Measurements from ENCODE around the gene HECW1. TPM values are rescaled to one million over a fixed set of nuclear protein-coding genes. Genes with fewer than 3 reads are reported as not detected.
"Not testable (repeated sequence)": the region's sequence is repeated elsewhere in the genome, so short reads cannot be mapped to it uniquely, and the experiment has no call there.

HECW1 gene
- total RNA-seq, 1 experiment from 2014 or later = 0.77 TPM

DNA sequence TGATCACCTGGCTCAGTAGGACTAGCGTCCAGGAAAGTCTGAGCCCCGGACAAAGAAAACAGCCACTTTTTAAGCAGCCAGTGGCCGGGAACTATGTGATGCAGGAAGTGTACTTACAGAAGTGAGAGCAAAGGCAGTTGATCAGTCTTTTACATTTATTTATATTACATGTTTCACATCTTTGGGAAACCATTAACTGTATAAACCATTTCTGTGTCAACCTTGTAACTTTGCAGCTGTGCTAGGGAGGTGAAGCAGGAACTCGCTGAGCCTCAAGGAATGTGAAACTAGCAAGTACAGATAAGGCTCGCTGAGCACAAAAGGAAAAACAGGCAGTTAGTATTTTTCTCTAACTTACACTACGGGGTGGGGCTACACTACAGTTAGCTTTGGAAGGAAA lies 39.9 kb upstream of the HECW1 start:
- no peak for ATAC-seq
- no peak overlapping the region for H3K4me3 ChIP-seq (ENCODE audit: low read depth in 2 of 2, low read length in 2 of 2)
- H3K9me3 ChIP-seq (ENCODE audit: control insufficient read depth, insufficient read depth, low read depth, low read length) = no peaks in the 10 kb centered on the region
- no peaks in the 10 kb centered on the region; the same call in 1 of the 2 replicates for H3K27me3 ChIP-seq (ENCODE audit: control insufficient read depth, insufficient read depth, low read length)
- TF ChIP-seq, protein P1, sequence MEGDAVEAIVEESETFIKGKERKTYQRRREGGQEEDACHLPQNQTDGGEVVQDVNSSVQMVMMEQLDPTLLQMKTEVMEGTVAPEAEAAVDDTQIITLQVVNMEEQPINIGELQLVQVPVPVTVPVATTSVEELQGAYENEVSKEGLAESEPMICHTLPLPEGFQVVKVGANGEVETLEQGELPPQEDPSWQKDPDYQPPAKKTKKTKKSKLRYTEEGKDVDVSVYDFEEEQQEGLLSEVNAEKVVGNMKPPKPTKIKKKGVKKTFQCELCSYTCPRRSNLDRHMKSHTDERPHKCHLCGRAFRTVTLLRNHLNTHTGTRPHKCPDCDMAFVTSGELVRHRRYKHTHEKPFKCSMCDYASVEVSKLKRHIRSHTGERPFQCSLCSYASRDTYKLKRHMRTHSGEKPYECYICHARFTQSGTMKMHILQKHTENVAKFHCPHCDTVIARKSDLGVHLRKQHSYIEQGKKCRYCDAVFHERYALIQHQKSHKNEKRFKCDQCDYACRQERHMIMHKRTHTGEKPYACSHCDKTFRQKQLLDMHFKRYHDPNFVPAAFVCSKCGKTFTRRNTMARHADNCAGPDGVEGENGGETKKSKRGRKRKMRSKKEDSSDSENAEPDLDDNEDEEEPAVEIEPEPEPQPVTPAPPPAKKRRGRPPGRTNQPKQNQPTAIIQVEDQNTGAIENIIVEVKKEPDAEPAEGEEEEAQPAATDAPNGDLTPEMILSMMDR (IDR thresholded peaks at IDR 0.05) = no peak
- TF ChIP-seq, protein P2, sequence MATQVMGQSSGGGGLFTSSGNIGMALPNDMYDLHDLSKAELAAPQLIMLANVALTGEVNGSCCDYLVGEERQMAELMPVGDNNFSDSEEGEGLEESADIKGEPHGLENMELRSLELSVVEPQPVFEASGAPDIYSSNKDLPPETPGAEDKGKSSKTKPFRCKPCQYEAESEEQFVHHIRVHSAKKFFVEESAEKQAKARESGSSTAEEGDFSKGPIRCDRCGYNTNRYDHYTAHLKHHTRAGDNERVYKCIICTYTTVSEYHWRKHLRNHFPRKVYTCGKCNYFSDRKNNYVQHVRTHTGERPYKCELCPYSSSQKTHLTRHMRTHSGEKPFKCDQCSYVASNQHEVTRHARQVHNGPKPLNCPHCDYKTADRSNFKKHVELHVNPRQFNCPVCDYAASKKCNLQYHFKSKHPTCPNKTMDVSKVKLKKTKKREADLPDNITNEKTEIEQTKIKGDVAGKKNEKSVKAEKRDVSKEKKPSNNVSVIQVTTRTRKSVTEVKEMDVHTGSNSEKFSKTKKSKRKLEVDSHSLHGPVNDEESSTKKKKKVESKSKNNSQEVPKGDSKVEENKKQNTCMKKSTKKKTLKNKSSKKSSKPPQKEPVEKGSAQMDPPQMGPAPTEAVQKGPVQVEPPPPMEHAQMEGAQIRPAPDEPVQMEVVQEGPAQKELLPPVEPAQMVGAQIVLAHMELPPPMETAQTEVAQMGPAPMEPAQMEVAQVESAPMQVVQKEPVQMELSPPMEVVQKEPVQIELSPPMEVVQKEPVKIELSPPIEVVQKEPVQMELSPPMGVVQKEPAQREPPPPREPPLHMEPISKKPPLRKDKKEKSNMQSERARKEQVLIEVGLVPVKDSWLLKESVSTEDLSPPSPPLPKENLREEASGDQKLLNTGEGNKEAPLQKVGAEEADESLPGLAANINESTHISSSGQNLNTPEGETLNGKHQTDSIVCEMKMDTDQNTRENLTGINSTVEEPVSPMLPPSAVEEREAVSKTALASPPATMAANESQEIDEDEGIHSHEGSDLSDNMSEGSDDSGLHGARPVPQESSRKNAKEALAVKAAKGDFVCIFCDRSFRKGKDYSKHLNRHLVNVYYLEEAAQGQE (IDR thresholded peaks at IDR 0.05; ENCODE audit: insufficient read depth in 1 of 2, low read depth in 2 of 2, low read length in 1 of 2) = no peak
- TF ChIP-seq POLR2AphosphoS5 (IDR thresholded peaks at IDR 0.05; ENCODE audit: low read depth, low read length) (no peak), TCF7L2 (IDR thresholded peaks at IDR 0.05; ENCODE audit: low read depth, low read length) (no peak)
- POLR2A ChIA-PET = no interaction called here
- no peak for DNase-seq (ENCODE audit: low read depth, low spot score)
- no peaks in the 10 kb centered on the region for H3K4me1 ChIP-seq (ENCODE audit: control insufficient read depth, insufficient read depth, low read length)
- intact Hi-C loops (cut with micrococcal nuclease; ENCODE audit: unreplicated experiment) = no loop called here
- BruUV-seq (replicated peaks) = no TSS peak
- no peaks in the 10 kb centered on the region for H3K36me3 ChIP-seq (ENCODE audit: control insufficient read depth, insufficient read depth, low read length)
- CTCF ChIA-PET = no interaction called here
- H3K27ac ChIP-seq (ENCODE audit: low read length) = no peak overlapping the region
- in situ Hi-C loops (cut with HindIII; ENCODE audit: low pct_unique_long_range_greater_than_20kb, low sequenced_read_pairs) = no loop called here

DNA sequence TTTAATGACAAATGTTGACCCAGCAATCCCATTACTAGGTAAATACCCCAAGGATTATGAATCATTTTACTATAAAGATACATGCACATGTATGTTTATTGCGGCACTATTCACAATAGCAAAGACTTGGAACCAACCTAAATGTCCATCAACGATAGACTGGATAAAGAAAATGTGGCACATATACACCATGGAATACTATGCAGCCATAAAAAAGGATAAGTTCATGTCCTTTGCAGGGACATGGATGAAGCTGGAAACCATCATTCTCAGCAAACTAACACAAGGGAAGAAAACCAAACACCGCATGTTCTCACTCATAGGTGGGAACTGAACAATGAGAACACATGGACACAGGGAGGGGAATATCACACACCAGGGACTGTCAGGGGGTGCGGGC lies 38.6 kb upstream of the HECW1 start:
- H3K27ac ChIP-seq (ENCODE audit: low read length); in situ Hi-C loops (cut with HindIII; ENCODE audit: low pct_unique_long_range_greater_than_20kb, low sequenced_read_pairs); intact Hi-C loops (cut with micrococcal nuclease; ENCODE audit: unreplicated experiment): not testable (repeated sequence)

DNA sequence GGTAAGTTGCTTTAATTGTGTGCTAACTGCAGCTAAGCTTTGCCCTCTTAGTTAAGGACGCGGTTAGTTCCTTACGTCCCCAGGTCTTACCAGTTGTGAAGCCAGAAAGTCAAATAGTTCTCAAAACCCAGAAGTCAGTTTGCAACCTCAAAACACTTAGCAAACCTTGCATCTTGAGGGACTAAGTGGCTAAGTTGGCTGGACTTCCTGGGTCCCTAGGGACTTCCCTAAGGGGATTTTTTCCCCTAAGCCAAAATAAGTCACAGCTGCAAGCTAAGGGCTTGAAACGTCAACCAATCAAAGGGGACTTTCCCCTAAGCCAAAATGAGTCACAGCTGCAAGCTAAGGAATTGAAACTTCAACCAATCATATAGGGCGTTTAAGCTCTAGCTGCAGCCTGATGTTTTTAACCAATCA lies 36.2 kb upstream of the HECW1 start:
- no peak for TF ChIP-seq POLR2AphosphoS5 (IDR thresholded peaks at IDR 0.05; ENCODE audit: low read depth, low read length)
- TF ChIP-seq TCF7L2 (IDR thresholded peaks at IDR 0.05; ENCODE audit: low read depth, low read length) = no peak
- TF ChIP-seq SIN3A (IDR thresholded peaks at IDR 0.05; ENCODE audit: borderline replicate concordance, insufficient read depth, low read depth, low read length) = no peak
- TF ChIP-seq, protein P2 (IDR thresholded peaks at IDR 0.05; ENCODE audit: insufficient read depth in 1 of 2, low read depth in 2 of 2, low read length in 1 of 2) = no peak
- TF ChIP-seq, protein P1 (IDR thresholded peaks at IDR 0.05) = no peak
- ATAC-seq = no peak
- DNase-seq (ENCODE audit: low read depth, low spot score) = no peak
- H3K27ac ChIP-seq (ENCODE audit: low read length) = no peak overlapping the region
- POLR2A ChIA-PET = no interaction called here
- in situ Hi-C loops (cut with HindIII; ENCODE audit: low pct_unique_long_range_greater_than_20kb, low sequenced_read_pairs) (no loop called here), intact Hi-C loops (cut with micrococcal nuclease; ENCODE audit: unreplicated experiment) (no loop called here)
- no peaks in the 10 kb centered on the region for H3K9me3 ChIP-seq (ENCODE audit: control insufficient read depth, insufficient read depth, low read depth, low read length)
- CTCF ChIA-PET = no interaction called here
- H3K4me3 ChIP-seq (ENCODE audit: low read depth in 2 of 2, low read length in 2 of 2) = no peak overlapping the region
- H3K4me1 ChIP-seq (ENCODE audit: control insufficient read depth, insufficient read depth, low read length) = no peaks in the 10 kb centered on the region
- H3K36me3 ChIP-seq (ENCODE audit: control insufficient read depth, insufficient read depth, low read length) = no peaks in the 10 kb centered on the region
- BruUV-seq (replicated peaks) = no TSS peak
- no peaks in the 10 kb centered on the region; the same call in 1 of the 2 replicates for H3K27me3 ChIP-seq (ENCODE audit: control insufficient read depth, insufficient read depth, low read length)

More for the DNA sequence above, 38.6 kb upstream of the HECW1 start:
- BruUV-seq (replicated peaks); H3K9me3 ChIP-seq (ENCODE audit: control insufficient read depth, insufficient read depth, low read depth, low read length); H3K36me3 ChIP-seq (ENCODE audit: control insufficient read depth, insufficient read depth, low read length); POLR2A ChIA-PET; H3K4me1 ChIP-seq (ENCODE audit: control insufficient read depth, insufficient read depth, low read length); CTCF ChIA-PET; DNase-seq (ENCODE audit: low read depth, low spot score); H3K27me3 ChIP-seq (ENCODE audit: control insufficient read depth, insufficient read depth, low read length); H3K4me3 ChIP-seq (ENCODE audit: low read depth in 2 of 2, low read length in 2 of 2); ATAC-seq: not testable (repeated sequence)
